CD4-positive, alpha-beta memory T cell (primary cell): ENCODE measurements around the gene DNAH6. TPM values are rescaled to one million over a fixed set of nuclear protein-coding genes. Genes with fewer than 3 reads are reported as not detected.

Experiments used
- CTCF ChIA-PET: fragments of 350-600 bp; sonication (Branson Sonifier 250); formaldehyde crosslinking; loops from one replicate; lab custom pipeline; 2021; ENCODE audit warnings: inconsistent platforms; ENCODE audit not compliant: partially characterized antibody; lab: Charles Lee
- POLR2A ChIA-PET: fragments of 350-600 bp; sonication (Branson Sonifier 250); formaldehyde crosslinking; loops from one replicate; lab custom pipeline; 2021; ENCODE audit not compliant: partially characterized antibody; lab: Charles Lee
- DNase-seq, 5 donors: peaks; one replicate each; pipeline versions ENCODE4 v3.0.0 to v3.0.0-alpha.2; 2020 to 2022; ENCODE audit warnings: mixed read lengths in 1 of 5
- H3K27ac ChIP-seq: one replicate; pipeline ENCODE4 v1.7.0; 2013; ENCODE audit warnings: low read depth, low read length
- H3K27me3 ChIP-seq: 2 replicates; pipeline ENCODE4 v1.7.0; 2013; ENCODE audit warnings: mild to moderate bottlenecking, low read length, moderate library complexity; ENCODE audit not compliant: insufficient read depth
- H3K36me3 ChIP-seq: 2 replicates; pipeline ENCODE4 v1.7.0; 2013; ENCODE audit warnings: mild to moderate bottlenecking, low read length, moderate library complexity; ENCODE audit not compliant: insufficient read depth
- H3K4me1 ChIP-seq: 2 replicates; pipeline ENCODE4 v1.7.0; 2013; ENCODE audit warnings: mild to moderate bottlenecking, low read length, moderate library complexity; ENCODE audit not compliant: insufficient read depth
- H3K4me3 ChIP-seq, 2 donors: one replicate each; pipeline ENCODE4 v1.7.0; 2013; ENCODE audit warnings: low read length in 2 of 2, mild to moderate bottlenecking in 1 of 2
- H3K9me3 ChIP-seq, 2 donors: one replicate each; pipeline ENCODE4 v1.7.0; 2013; ENCODE audit warnings: low read length in 2 of 2, control low read depth in 1 of 2; ENCODE audit not compliant: control insufficient read depth in 1 of 2
- H3K27ac Mint-ChIP-seq, 7 donors: one replicate each; pipeline ENCODE4 v1.8.0; 2020 to 2021; ENCODE audit warnings: mixed read lengths in 7 of 7, mild to moderate bottlenecking in 6 of 7, inconsistent platforms in 3 of 7, moderate library complexity in 3 of 7
- H3K27me3 Mint-ChIP-seq, 2 donors: one replicate each; pipeline ENCODE4 v1.8.0; 2020 to 2021; ENCODE audit warnings: mixed read lengths in 2 of 2
- H3K36me3 Mint-ChIP-seq, 2 donors: one replicate each; pipeline ENCODE4 v1.8.0; 2020 to 2021; ENCODE audit warnings: mixed read lengths in 2 of 2, inconsistent platforms in 1 of 2, mild to moderate bottlenecking in 1 of 2
- H3K4me1 Mint-ChIP-seq, 4 donors: one replicate each; pipeline ENCODE4 v1.8.0; 2020 to 2021; ENCODE audit warnings: mixed read lengths in 4 of 4, mild to moderate bottlenecking in 1 of 4
- H3K4me3 Mint-ChIP-seq, 8 donors: one replicate each; pipeline ENCODE4 v1.8.0; 2020 to 2021; ENCODE audit warnings: mixed read lengths in 8 of 8, mild to moderate bottlenecking in 7 of 8, moderate library complexity in 6 of 8, inconsistent platforms in 3 of 8
- H3K9me3 Mint-ChIP-seq, 8 donors: one replicate each; pipeline ENCODE4 v1.8.0; 2020 to 2021; ENCODE audit warnings: mixed read lengths in 8 of 8, mild to moderate bottlenecking in 5 of 8, inconsistent platforms in 3 of 8, moderate library complexity in 1 of 8
- intact Hi-C: fragments of 100-400 bp; cut with micrococcal nuclease; formaldehyde crosslinking; loops from one replicate; pipeline ENCODE4 v1.15.1; 2023
- polyA plus RNA-seq, 2 donors: library from polyadenylated mRNA; unstranded; fragments of 300-500 nt; fragmentation: Illumina TruSeq; gene quantifications; one replicate each; pipeline ENCODE4 v1.2.3, GENCODE V29; 2021
- total RNA-seq, 2 experiments: library from RNA; stranded (reverse); gene quantifications; one replicate each; pipeline ENCODE4 v1.2.3, GENCODE V29; 2021

Gene DNAH6
- total and polyA plus RNA-seq, 4 experiments from 2014 or later, result 0.22 to 2.9 (median 1.2) TPM

- POLR2A ChIA-PET, result interaction anchor here (0.7 kb wide), 1 partner anchor 61 kb away, joined by 3 read pairs; no protein-coding TSS in a partner anchor
These were observed 136.1 kb downstream of the DNAH6 start for GRCh38 chr2:84652431-84652830.

GRCh38 chr2:84653302-84653701 lies 137.0 kb downstream of the DNAH6 start:
- Mint-ChIP-seq H3K4me3 (peak overlapping the region in 1 of 8 donors; percentile 36), H3K27me3 (no peaks in the 10 kb centered on the region), H3K4me1 (peaks cover 48 to 77% (median 63%) of the 10 kb centered on the region in 4 donors), H3K9me3 (peaks cover 0 to 10% (median 3%) of the 10 kb centered on the region in 8 donors), H3K27ac (peak overlapping the region in 4 of 7 donors; percentile 2 to 63 (median 15)), H3K36me3 (peaks cover 2% of the 10 kb centered on the region in 2 donors)
- Histone ChIP-seq H3K36me3 (no peaks in the 10 kb centered on the region), H3K4me3 (no peak overlapping the region), H3K27ac (no peak overlapping the region), H3K9me3 (no peaks in the 10 kb centered on the region), H3K4me1 (peaks cover 66% of the 10 kb centered on the region), H3K27me3 (no peaks in the 10 kb centered on the region)
- POLR2A ChIA-PET, result no interaction called here
- intact Hi-C loops, result loop anchor here (5.0 kb wide), 1 partner anchor 44 kb away; no protein-coding TSS in a partner anchor
- CTCF ChIA-PET, result interaction anchor here (1.2 kb wide), 1 partner anchor 206 kb away, joined by 3 read pairs; no protein-coding TSS in a partner anchor
- DNase-seq, result no peak

More at GRCh38 chr2:84652431-84652830, 136.1 kb downstream of the DNAH6 start:
- Mint-ChIP-seq H3K4me3 (peak overlapping the region in 7 of 8 donors; percentile 48 to 82 (median 55)), H3K27me3 (no peaks in the 10 kb centered on the region), H3K27ac (peak overlapping the region in 3 of 7 donors; percentile 26 to 46 (median 45)), H3K36me3 (peaks cover 2% of the 10 kb centered on the region in 2 donors), H3K4me1 (peaks cover 51 to 85% (median 65%) of the 10 kb centered on the region in 4 donors), H3K9me3 (peaks cover 0 to 10% (median 3%) of the 10 kb centered on the region in 8 donors)
- Histone ChIP-seq H3K9me3 (no peaks in the 10 kb centered on the region), H3K4me1 (peaks cover 66% of the 10 kb centered on the region), H3K36me3 (no peaks in the 10 kb centered on the region), H3K27ac (no peak overlapping the region), H3K27me3 (no peaks in the 10 kb centered on the region), H3K4me3 (no peak overlapping the region)
- CTCF ChIA-PET, result interaction anchor here (1.1 to 1.2 kb wide), 2 partner anchors 16 to 207 kb away, joined by 3 read pairs; no protein-coding TSS in a partner anchor
- intact Hi-C loops, result loop anchor here (5.0 kb wide), 1 partner anchor 45 kb away; no protein-coding TSS in a partner anchor
- peak in 4 of 5 donors; percentile 10 to 23 (median 15) for DNase-seq

- H3K9me3 ChIP-seq, result no peaks in the 10 kb centered on the region
These were observed 138.1 kb downstream of the DNAH6 start for GRCh38 chr2:84654414-84654813.

GRCh38 chr2:84669122-84669521 lies 152.8 kb downstream of the DNAH6 start:
- ChIA-PET POLR2A (no interaction called here), CTCF (interaction anchor here (1.1 kb wide), 1 partner anchor 49 kb away, joined by 3 read pairs; no protein-coding TSS in a partner anchor)
- Histone ChIP-seq H3K27me3 (no peaks in the 10 kb centered on the region), H3K36me3 (no peaks in the 10 kb centered on the region), H3K9me3 (no peaks in the 10 kb centered on the region), H3K27ac (no peak overlapping the region), H3K4me1 (no peaks in the 10 kb centered on the region), H3K4me3 (no peak overlapping the region)
- DNase-seq, result no peak
- intact Hi-C loops, result no loop called here
- Mint-ChIP-seq H3K9me3 (peaks cover 0 to 5% (median 2%) of the 10 kb centered on the region in 8 donors), H3K4me3 (no peak overlapping the region), H3K4me1 (peaks cover 4 to 12% (median 7%) of the 10 kb centered on the region in 4 donors), H3K36me3 (no peaks in the 10 kb centered on the region), H3K27me3 (no peaks in the 10 kb centered on the region), H3K27ac (no peak overlapping the region)

More at GRCh38 chr2:84654414-84654813, 138.1 kb downstream of the DNAH6 start:
- H3K4me3 ChIP-seq, result no peak overlapping the region
- peaks cover 0 to 10% (median 3%) of the 10 kb centered on the region in 8 donors for H3K9me3 Mint-ChIP-seq
- intact Hi-C loops, result loop anchor here (5.0 kb wide), 1 partner anchor 43 kb away; no protein-coding TSS in a partner anchor
- no peak for DNase-seq
- CTCF ChIA-PET, result no interaction called here
- peaks cover 42 to 66% (median 54%) of the 10 kb centered on the region in 4 donors for H3K4me1 Mint-ChIP-seq
- H3K27ac Mint-ChIP-seq, result peak overlapping the region in 1 of 7 donors; percentile 31
- H3K27me3 Mint-ChIP-seq, result no peaks in the 10 kb centered on the region
- H3K4me3 Mint-ChIP-seq, result peak overlapping the region in 3 of 8 donors; percentile 10 to 54 (median 32)
- no peaks in the 10 kb centered on the region for H3K36me3 ChIP-seq
- no peaks in the 10 kb centered on the region for H3K27me3 ChIP-seq
- peaks cover 57% of the 10 kb centered on the region for H3K4me1 ChIP-seq
- H3K27ac ChIP-seq, result no peak overlapping the region
- POLR2A ChIA-PET, result no interaction called here
- peaks cover 2% of the 10 kb centered on the region in 2 donors for H3K36me3 Mint-ChIP-seq

- Histone ChIP-seq H3K9me3 (no peaks in the 10 kb centered on the region), H3K27ac (no peak overlapping the region), H3K27me3 (no peaks in the 10 kb centered on the region), H3K4me1 (peaks cover 15% of the 10 kb centered on the region), H3K4me3 (no peak overlapping the region), H3K36me3 (no peaks in the 10 kb centered on the region)
- Mint-ChIP-seq H3K9me3 (no peaks in the 10 kb centered on the region), H3K27me3 (no peaks in the 10 kb centered on the region), H3K4me1 (peaks cover 13 to 20% (median 16%) of the 10 kb centered on the region in 4 donors), H3K36me3 (no peaks in the 10 kb centered on the region), H3K4me3 (no peak overlapping the region), H3K27ac (peak overlapping the region in 1 of 7 donors; percentile 52)
- no peak for DNase-seq
- CTCF ChIA-PET, result no interaction called here
- intact Hi-C loops, result no loop called here
- POLR2A ChIA-PET, result no interaction called here
These were observed 157.8 kb downstream of the DNAH6 start for GRCh38 chr2:84674099-84674498.

GRCh38 chr2:84674586-84674985 lies 158.3 kb downstream of the DNAH6 start:
- H3K27ac Mint-ChIP-seq, result peak overlapping the region in 1 of 7 donors; percentile 52
- no peaks in the 10 kb centered on the region for H3K36me3 ChIP-seq
- no peaks in the 10 kb centered on the region for H3K9me3 ChIP-seq
- H3K9me3 Mint-ChIP-seq, result no peaks in the 10 kb centered on the region
- no peak overlapping the region for H3K4me3 Mint-ChIP-seq
- H3K27ac ChIP-seq, result no peak overlapping the region
- H3K27me3 ChIP-seq, result no peaks in the 10 kb centered on the region
- no peak overlapping the region for H3K4me3 ChIP-seq
- peaks cover 13 to 20% (median 16%) of the 10 kb centered on the region in 4 donors for H3K4me1 Mint-ChIP-seq
- peaks cover 15% of the 10 kb centered on the region for H3K4me1 ChIP-seq
- ChIA-PET CTCF (no interaction called here), POLR2A (no interaction called here)
- intact Hi-C loops, result no loop called here
- H3K36me3 Mint-ChIP-seq, result no peaks in the 10 kb centered on the region
- H3K27me3 Mint-ChIP-seq, result no peaks in the 10 kb centered on the region
- no peak for DNase-seq

GRCh38 chr2:84676295-84676694 lies 160.0 kb downstream of the DNAH6 start:
- Histone ChIP-seq H3K36me3 (no peaks in the 10 kb centered on the region), H3K9me3 (no peaks in the 10 kb centered on the region), H3K4me1 (peaks cover 15% of the 10 kb centered on the region), H3K4me3 (no peak overlapping the region), H3K27ac (no peak overlapping the region), H3K27me3 (no peaks in the 10 kb centered on the region)
- POLR2A ChIA-PET, result no interaction called here
- CTCF ChIA-PET, result no interaction called here
- Mint-ChIP-seq H3K9me3 (no peaks in the 10 kb centered on the region), H3K4me1 (peaks cover 13 to 21% (median 16%) of the 10 kb centered on the region in 4 donors), H3K36me3 (no peaks in the 10 kb centered on the region), H3K27ac (no peak overlapping the region), H3K4me3 (no peak overlapping the region), H3K27me3 (no peaks in the 10 kb centered on the region)
- no peak for DNase-seq
- intact Hi-C loops, result no loop called here
